ENCODE measurements around the gene GDPD3.
A peak's percentile ranks its signal among the peaks of the same experiment; 100 is the strongest.

DNA sequence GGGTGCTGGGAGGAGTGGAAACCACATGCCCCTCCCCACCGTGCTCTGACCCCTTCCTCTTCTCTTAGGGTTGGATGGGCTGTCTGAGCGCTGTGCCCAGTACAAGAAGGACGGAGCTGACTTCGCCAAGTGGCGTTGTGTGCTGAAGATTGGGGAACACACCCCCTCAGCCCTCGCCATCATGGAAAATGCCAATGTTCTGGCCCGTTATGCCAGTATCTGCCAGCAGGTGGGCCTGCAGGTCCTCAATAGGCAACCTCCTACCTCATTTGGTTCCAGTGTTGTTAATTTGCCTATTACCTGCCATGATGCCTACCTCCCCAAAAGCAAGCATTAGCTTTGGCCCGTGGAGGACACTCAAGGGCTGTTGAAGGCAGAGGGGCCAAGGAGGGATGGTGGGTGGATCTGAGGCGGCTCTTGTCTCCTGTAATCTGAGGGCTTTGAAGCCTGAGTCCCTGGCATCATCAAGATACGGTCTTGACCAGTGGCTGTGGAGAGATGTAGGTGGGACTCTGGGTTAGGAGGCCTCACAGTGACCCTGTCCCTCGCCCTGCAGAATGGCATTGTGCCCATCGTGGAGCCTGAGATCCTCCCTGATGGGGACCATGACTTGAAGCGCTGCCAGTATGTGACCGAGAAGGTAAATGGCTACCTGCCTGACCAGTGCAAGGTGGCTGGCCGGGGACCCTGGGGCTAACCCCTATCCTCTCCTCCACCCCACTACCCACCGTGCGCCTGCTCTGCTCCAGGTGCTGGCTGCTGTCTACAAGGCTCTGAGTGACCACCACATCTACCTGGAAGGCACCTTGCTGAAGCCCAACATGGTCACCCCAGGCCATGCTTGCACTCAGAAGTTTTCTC lies 44.4 kb downstream of the GDPD3 start:
- TF ChIP-seq, protein P1, sequence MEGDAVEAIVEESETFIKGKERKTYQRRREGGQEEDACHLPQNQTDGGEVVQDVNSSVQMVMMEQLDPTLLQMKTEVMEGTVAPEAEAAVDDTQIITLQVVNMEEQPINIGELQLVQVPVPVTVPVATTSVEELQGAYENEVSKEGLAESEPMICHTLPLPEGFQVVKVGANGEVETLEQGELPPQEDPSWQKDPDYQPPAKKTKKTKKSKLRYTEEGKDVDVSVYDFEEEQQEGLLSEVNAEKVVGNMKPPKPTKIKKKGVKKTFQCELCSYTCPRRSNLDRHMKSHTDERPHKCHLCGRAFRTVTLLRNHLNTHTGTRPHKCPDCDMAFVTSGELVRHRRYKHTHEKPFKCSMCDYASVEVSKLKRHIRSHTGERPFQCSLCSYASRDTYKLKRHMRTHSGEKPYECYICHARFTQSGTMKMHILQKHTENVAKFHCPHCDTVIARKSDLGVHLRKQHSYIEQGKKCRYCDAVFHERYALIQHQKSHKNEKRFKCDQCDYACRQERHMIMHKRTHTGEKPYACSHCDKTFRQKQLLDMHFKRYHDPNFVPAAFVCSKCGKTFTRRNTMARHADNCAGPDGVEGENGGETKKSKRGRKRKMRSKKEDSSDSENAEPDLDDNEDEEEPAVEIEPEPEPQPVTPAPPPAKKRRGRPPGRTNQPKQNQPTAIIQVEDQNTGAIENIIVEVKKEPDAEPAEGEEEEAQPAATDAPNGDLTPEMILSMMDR (IDR thresholded peaks at IDR 0.05), result peak in 5 of 6 experiments; percentile 26 to 48 (median 45)
- no peak for TF ChIP-seq POLR2A (IDR thresholded peaks at IDR 0.05)

Data from adrenal gland (tissue), 5 donors.